Thoracic aorta (tissue), 2 donors: ENCODE measurements around the gene MLYCD. TPM values are rescaled to one million over a fixed set of nuclear protein-coding genes. Genes with fewer than 3 reads are reported as not detected.

ENCODE experiments used
- ATAC-seq: fragments of 150-250 bp; one replicate; pipeline ENCODE4 v1.8.0; 2017; ENCODE audit warnings: low read depth; ENCODE audit not compliant: insufficient number of reproducible peaks, low FRiP score
- DNase-seq: peaks from one replicate; pipeline ENCODE4 v3.0.0-alpha.2; 2020; ENCODE audit warnings: low spot score
- H3K27ac ChIP-seq, 2 donors: fragments of 200-600 bp; sonication (generic); 1 replicate in 1 of 2; 2 replicates in 1 of 2; pipeline ENCODE4 v1.5.1; 2016; ENCODE audit warnings: mild to moderate bottlenecking in 2 of 2, moderate library complexity in 2 of 2
- H3K27me3 ChIP-seq: fragments of 200-600 bp; sonication (generic); replicated peaks from 2 replicates; pipeline ENCODE4 v1.6.0; 2016; ENCODE audit warnings: mild to moderate bottlenecking; ENCODE audit not compliant: insufficient read depth
- H3K36me3 ChIP-seq: fragments of 200-600 bp; sonication (generic); one replicate; pipeline ENCODE4 v1.5.1; 2016
- H3K4me1 ChIP-seq, 2 donors: fragments of 200-600 bp; sonication (generic); 1 replicate in 1 of 2; 2 replicates in 1 of 2; pipeline versions ENCODE4 v1.5.1 to v1.6.0; 2016; ENCODE audit warnings: low read depth in 2 of 2, mild to moderate bottlenecking in 1 of 2; ENCODE audit not compliant: control insufficient read depth in 1 of 2
- H3K4me3 ChIP-seq: fragments of 200-600 bp; sonication (generic); 2 replicates; pipeline ENCODE4 v1.5.1; 2016; ENCODE audit warnings: mild to moderate bottlenecking
- H3K9me3 ChIP-seq: fragments of 200-600 bp; sonication (generic); 2 replicates; pipeline ENCODE4 v1.5.1; 2016
- CTCF ChIP-seq: fragments of 200-600 bp; sonication (generic); IDR thresholded peaks from one replicate; pipeline ENCODE4 v1.5.1; 2019; ENCODE audit warnings: antibody characterized with exemption
- total RNA-seq, 2 donors: library from RNA; depleted of rRNA; stranded (reverse); fragments of >200 nt; gene quantifications; one replicate each; pipeline versions ENCODE4 v1.1.0 to v1.2.3, GENCODE V29; 2016

MLYCD gene
- total RNA-seq, 2 donors from 2014 or later: 14.1 to 23.6 TPM

GRCh38 chr16:83895243-83895642, 3.7 kb upstream of the MLYCD start:
- Histone ChIP-seq H3K4me1 (peaks cover 10 to 13% of the 10 kb centered on the region in 2 donors), H3K4me3 (no peak overlapping the region), H3K9me3 (peaks cover 4% of the 10 kb centered on the region), H3K27ac (no peak overlapping the region), H3K36me3 (no peaks in the 10 kb centered on the region), H3K27me3 (no peaks in the 10 kb centered on the region)
- TF ChIP-seq CTCF: no peak
- DNase-seq: no peak
- no peak for ATAC-seq

GRCh38 chr16:83895942-83896341, 3.0 kb upstream of the MLYCD start:
- Histone ChIP-seq H3K9me3 (peaks cover 4% of the 10 kb centered on the region), H3K27me3 (no peaks in the 10 kb centered on the region), H3K36me3 (no peaks in the 10 kb centered on the region), H3K4me3 (no peak overlapping the region), H3K27ac (no peak overlapping the region), H3K4me1 (peaks cover 14 to 20% of the 10 kb centered on the region in 2 donors)
- ATAC-seq (no peak), DNase-seq (no peak)
- no peak for TF ChIP-seq CTCF

- Histone ChIP-seq H3K36me3 (no peaks in the 10 kb centered on the region), H3K4me1 (peaks cover 17 to 40% of the 10 kb centered on the region in 2 donors), H3K4me3 (peak overlapping the region; percentile 84), H3K27ac (peak overlapping the region; percentile 89 to 93), H3K27me3 (no peaks in the 10 kb centered on the region), H3K9me3 (no peaks in the 10 kb centered on the region)
- DNase-seq: no peak
- ATAC-seq: peak; percentile 46
- TF ChIP-seq CTCF: peak; percentile 13
Measured at GRCh38 chr16:83899272-83899897, 470 bp downstream of the MLYCD start.

GRCh38 chr16:83899978-83900377, 1.1 kb downstream of the MLYCD start:
- Histone ChIP-seq H3K4me3 (peak overlapping the region; percentile 84), H3K27ac (peak overlapping the region; percentile 89 to 93), H3K36me3 (no peaks in the 10 kb centered on the region), H3K4me1 (peaks cover 17 to 40% of the 10 kb centered on the region in 2 donors), H3K27me3 (no peaks in the 10 kb centered on the region), H3K9me3 (no peaks in the 10 kb centered on the region)
- no peak for TF ChIP-seq CTCF
- DNase-seq (no peak), ATAC-seq (no peak)

GRCh38 chr16:83900571-83900970, 1.7 kb downstream of the MLYCD start:
- ATAC-seq (no peak), DNase-seq (no peak)
- Histone ChIP-seq H3K27me3 (no peaks in the 10 kb centered on the region), H3K9me3 (no peaks in the 10 kb centered on the region), H3K4me1 (peaks cover 17 to 40% of the 10 kb centered on the region in 2 donors), H3K36me3 (no peaks in the 10 kb centered on the region), H3K27ac (no peak overlapping the region), H3K4me3 (peak overlapping the region; percentile 84)
- TF ChIP-seq CTCF: no peak
